Heart left ventricle (tissue), 13 donors: ENCODE results near the gene BOK.

Experiments used
- POLR2A ChIP-seq, 2 donors: fragments of 450-650 bp; IDR thresholded peaks; one replicate each; pipeline ENCODE4 v1.6.1; 2017; ENCODE audit warnings: antibody characterized with exemption in 2 of 2, mild to moderate bottlenecking in 2 of 2, moderate library complexity in 2 of 2
- TF ChIP-seq, protein P1 (sequence below), 12 donors: fragments of 200-600 bp; sonication (generic) in 4 of 12; IDR thresholded peaks; one replicate each; pipeline versions ENCODE4 v1.5.0 to v1.8.0; 2018 to 2022; ENCODE audit warnings: antibody characterized with exemption in 12 of 12, mild to moderate bottlenecking in 5 of 12
- donor health status: ischemic (EF 13 %, LVEDD 7.1; RV severe dilation, severe dysfunction).
- donor health status: DM: no; HTN: yes; CAD: no.
- donor health status: DM: no; HTN: no; CAD: no.
- donor health status: ischemic (EF 25% LVEDD 6.9; RV normal size, moderate dysfunction).
- donor health status: ischemic (EF 25% LVEDD 5.7; RV mildly dilated, moderate dysfunction).
- donor health status: ischemic (EF 35%, LVEDD 5.7; RV mildly dilated, moderate dysfunction).
- donor health status: nonischemic (EF 11% LVEDD 7.7; RV severe dilation, severe dysfunction).
- donor health status: DM: yes; HTN: yes; CAD: no.
- donor health status: PGD.
- donor health status: ischemic (EF 29% LVEDD 5.4; RV normal size, mild dysfunction).
- donor health status: nonischemic (EF 23%, LVEDD 6.1; RV moderate dilation, normal function).

GRCh38 chr2:241564596-241565410 is 6.3 kb downstream of the BOK start:
- TF ChIP-seq, protein P1, sequence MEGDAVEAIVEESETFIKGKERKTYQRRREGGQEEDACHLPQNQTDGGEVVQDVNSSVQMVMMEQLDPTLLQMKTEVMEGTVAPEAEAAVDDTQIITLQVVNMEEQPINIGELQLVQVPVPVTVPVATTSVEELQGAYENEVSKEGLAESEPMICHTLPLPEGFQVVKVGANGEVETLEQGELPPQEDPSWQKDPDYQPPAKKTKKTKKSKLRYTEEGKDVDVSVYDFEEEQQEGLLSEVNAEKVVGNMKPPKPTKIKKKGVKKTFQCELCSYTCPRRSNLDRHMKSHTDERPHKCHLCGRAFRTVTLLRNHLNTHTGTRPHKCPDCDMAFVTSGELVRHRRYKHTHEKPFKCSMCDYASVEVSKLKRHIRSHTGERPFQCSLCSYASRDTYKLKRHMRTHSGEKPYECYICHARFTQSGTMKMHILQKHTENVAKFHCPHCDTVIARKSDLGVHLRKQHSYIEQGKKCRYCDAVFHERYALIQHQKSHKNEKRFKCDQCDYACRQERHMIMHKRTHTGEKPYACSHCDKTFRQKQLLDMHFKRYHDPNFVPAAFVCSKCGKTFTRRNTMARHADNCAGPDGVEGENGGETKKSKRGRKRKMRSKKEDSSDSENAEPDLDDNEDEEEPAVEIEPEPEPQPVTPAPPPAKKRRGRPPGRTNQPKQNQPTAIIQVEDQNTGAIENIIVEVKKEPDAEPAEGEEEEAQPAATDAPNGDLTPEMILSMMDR (IDR thresholded peaks at IDR 0.05) = no peak
- no peak for TF ChIP-seq POLR2A (IDR thresholded peaks at IDR 0.05)
